Fibroblast of lung (primary cell): Measurements from ENCODE around the gene TREML2. TPM values are rescaled to one million over a fixed set of nuclear protein-coding genes. Genes with fewer than 3 reads are reported as not detected.
A peak's percentile ranks its signal among the peaks of the same experiment; 100 is the strongest.
"Not testable (repeated sequence)": the region's sequence is repeated elsewhere in the genome, so short reads cannot be mapped to it uniquely, and the experiment has no call there.

Source experiments
- DNase-seq, 2 donors: peaks; one replicate each; pipeline versions ENCODE4 v3.0.0 to v3.0.0-alpha.2; 2010; ENCODE audit warnings: low read depth in 2 of 2
- H2AFZ ChIP-seq: 2 replicates; pipeline ENCODE4 v1.5.1; 2012; ENCODE audit warnings: low read length, control low read depth, inconsistent platforms
- H3K27ac ChIP-seq: 2 replicates; pipeline ENCODE4 v1.5.1; 2011; ENCODE audit warnings: low read length, control low read depth; ENCODE audit not compliant: insufficient read depth
- H3K27me3 ChIP-seq: 2 replicates; pipeline ENCODE4 v1.5.1; 2011; ENCODE audit warnings: mild to moderate bottlenecking, low read length; ENCODE audit not compliant: control insufficient read depth, insufficient read depth
- H3K36me3 ChIP-seq: 2 replicates; pipeline ENCODE4 v1.5.1; 2011; ENCODE audit warnings: low read length; ENCODE audit not compliant: control insufficient read depth, insufficient read depth
- H3K4me1 ChIP-seq: 2 replicates; pipeline ENCODE4 v1.5.1; 2011; ENCODE audit warnings: low read length; ENCODE audit not compliant: control insufficient read depth, insufficient read depth; ENCODE audit errors: extremely low read depth
- H3K4me2 ChIP-seq: 2 replicates; pipeline ENCODE4 v1.5.1; 2011; ENCODE audit warnings: low read length, control low read depth; ENCODE audit not compliant: insufficient read depth; ENCODE audit errors: extremely low read depth
- H3K4me3 ChIP-seq, 4 experiments: fragments of 200-600 bp in 1 of 4; sonication (generic) in 1 of 4; replicated peaks in 1 of 4; 2 replicates each; pipeline ENCODE4 v1.5.1; 2011 to 2016; ENCODE audit warnings: low read length in 4 of 4, low read depth in 3 of 4, mild to moderate bottlenecking in 3 of 4, control low read depth in 2 of 4, inconsistent platforms in 1 of 4, mixed read lengths in 1 of 4; ENCODE audit not compliant: insufficient read depth in 1 of 4; ENCODE audit errors: control extremely low read depth in 1 of 4
- H3K79me2 ChIP-seq: 2 replicates; pipeline ENCODE4 v1.5.1; 2012; ENCODE audit warnings: mild to moderate bottlenecking, low read length, inconsistent platforms; ENCODE audit not compliant: control insufficient read depth, insufficient read depth
- H3K9ac ChIP-seq: 2 replicates; pipeline ENCODE4 v1.5.1; 2011; ENCODE audit warnings: mild to moderate bottlenecking, low read length, control low read depth; ENCODE audit not compliant: insufficient read depth
- H3K9me3 ChIP-seq: 2 replicates; pipeline ENCODE4 v1.5.1; 2012; ENCODE audit warnings: low read depth, low read length; ENCODE audit not compliant: control insufficient read depth, insufficient read depth
- H4K20me1 ChIP-seq: 2 replicates; pipeline ENCODE4 v1.5.1; 2011; ENCODE audit warnings: low read length; ENCODE audit not compliant: control insufficient read depth, insufficient read depth; ENCODE audit errors: extremely low read depth
- EZH2 ChIP-seq: IDR thresholded peaks from 2 replicates; pipeline ENCODE4 v1.5.1; 2012; ENCODE audit warnings: low read length, control low read depth, mild to moderate bottlenecking; ENCODE audit errors: missing control alignments
- polyA plus RNA-seq, 2 donors: library from polyadenylated mRNA; depleted of rRNA in 1 of 2; stranded (reverse) in 1 of 2; unstranded in 1 of 2; fragments of >200 nt; gene quantifications; 2 replicates each; pipeline ENCODE4 v1.2.1, GENCODE V29; 2011 to 2012; ENCODE audit warnings: missing spikeins in 1 of 2
- total RNA-seq: library from RNA; depleted of rRNA; stranded (reverse); fragments of >200 nt; gene quantifications from 2 replicates; pipeline ENCODE4 v1.2.1, GENCODE V29; 2014
- TF ChIP-seq, protein P1 (sequence below), 2 donors: IDR thresholded peaks in 1 of 2; conservative IDR thresholded peaks in 1 of 2; 1 replicate in 1 of 2; 2 replicates in 1 of 2; pipeline ENCODE4 v1.5.1; 2011 to 2012; ENCODE audit warnings: low read length in 2 of 2, control low read depth in 1 of 2, inconsistent platforms in 1 of 2, low read depth in 1 of 2, mild to moderate bottlenecking in 1 of 2

The TREML2 gene
- total and polyA plus RNA-seq, 2 donors (not counting 1 experiment from before 2014, with no cell fraction given): not detected

DNA sequence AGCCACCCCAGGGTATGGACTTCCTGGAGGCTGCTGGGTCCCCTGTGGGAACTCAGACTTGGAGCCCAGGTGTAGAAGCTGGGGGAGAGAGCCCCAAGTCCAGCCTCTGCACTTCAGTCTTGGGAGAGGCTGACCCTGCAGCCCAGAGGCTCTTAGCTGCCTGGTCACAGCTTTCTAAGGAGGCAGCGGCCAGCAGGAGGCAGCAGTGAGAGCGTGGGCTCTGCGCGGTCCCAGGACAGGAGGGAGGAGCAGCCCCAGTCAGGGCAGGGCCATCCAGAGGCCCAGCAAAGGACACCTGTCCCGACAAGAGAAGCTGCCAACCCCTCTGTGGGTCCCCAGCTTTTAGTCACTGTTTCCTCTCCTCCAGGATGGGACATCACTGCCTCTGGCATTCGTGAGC lies 9.4 kb downstream of the TREML2 start:
- TF ChIP-seq, protein P1, sequence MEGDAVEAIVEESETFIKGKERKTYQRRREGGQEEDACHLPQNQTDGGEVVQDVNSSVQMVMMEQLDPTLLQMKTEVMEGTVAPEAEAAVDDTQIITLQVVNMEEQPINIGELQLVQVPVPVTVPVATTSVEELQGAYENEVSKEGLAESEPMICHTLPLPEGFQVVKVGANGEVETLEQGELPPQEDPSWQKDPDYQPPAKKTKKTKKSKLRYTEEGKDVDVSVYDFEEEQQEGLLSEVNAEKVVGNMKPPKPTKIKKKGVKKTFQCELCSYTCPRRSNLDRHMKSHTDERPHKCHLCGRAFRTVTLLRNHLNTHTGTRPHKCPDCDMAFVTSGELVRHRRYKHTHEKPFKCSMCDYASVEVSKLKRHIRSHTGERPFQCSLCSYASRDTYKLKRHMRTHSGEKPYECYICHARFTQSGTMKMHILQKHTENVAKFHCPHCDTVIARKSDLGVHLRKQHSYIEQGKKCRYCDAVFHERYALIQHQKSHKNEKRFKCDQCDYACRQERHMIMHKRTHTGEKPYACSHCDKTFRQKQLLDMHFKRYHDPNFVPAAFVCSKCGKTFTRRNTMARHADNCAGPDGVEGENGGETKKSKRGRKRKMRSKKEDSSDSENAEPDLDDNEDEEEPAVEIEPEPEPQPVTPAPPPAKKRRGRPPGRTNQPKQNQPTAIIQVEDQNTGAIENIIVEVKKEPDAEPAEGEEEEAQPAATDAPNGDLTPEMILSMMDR (conservative IDR thresholded peaks at IDR 0.05 in 1 of 2, IDR thresholded peaks at IDR 0.05 in 1 of 2; ENCODE audit: low read depth in 1 of 2, low read length in 2 of 2): peak; percentile 22 to 24
- TF ChIP-seq EZH2: no peak
- Histone ChIP-seq H3K36me3 (no peaks in the 10 kb centered on the region), H3K9me3 (no peaks in the 10 kb centered on the region), H2AFZ (no peak overlapping the region), H3K4me1 (no peaks in the 10 kb centered on the region), H3K27ac (no peak overlapping the region), H3K27me3 (no peaks in the 10 kb centered on the region), H3K4me2 (no peak overlapping the region), H3K79me2 (no peaks in the 10 kb centered on the region), H4K20me1 (no peaks in the 10 kb centered on the region), H3K4me3 (no peak overlapping the region), H3K9ac (no peak overlapping the region)
- no peak for DNase-seq

GRCh38 chr6:41190791-41191190 lies 10.2 kb downstream of the TREML2 start:
- H4K20me1 ChIP-seq: no peaks in the 10 kb centered on the region
- H2AFZ ChIP-seq: no peak overlapping the region
- H3K4me3 ChIP-seq: no peak overlapping the region
- H3K9ac ChIP-seq: no peak overlapping the region
- no peak overlapping the region for H3K27ac ChIP-seq
- no peak for DNase-seq
- H3K79me2 ChIP-seq: no peaks in the 10 kb centered on the region
- no peaks in the 10 kb centered on the region for H3K4me1 ChIP-seq
- no peaks in the 10 kb centered on the region for H3K27me3 ChIP-seq
- H3K9me3 ChIP-seq: no peaks in the 10 kb centered on the region
- H3K4me2 ChIP-seq: no peak overlapping the region
- no peaks in the 10 kb centered on the region for H3K36me3 ChIP-seq
- TF ChIP-seq, protein P1 (conservative IDR thresholded peaks at IDR 0.05 in 1 of 2, IDR thresholded peaks at IDR 0.05 in 1 of 2; ENCODE audit: low read depth in 1 of 2, low read length in 2 of 2): no peak
- no peak for TF ChIP-seq EZH2

DNA sequence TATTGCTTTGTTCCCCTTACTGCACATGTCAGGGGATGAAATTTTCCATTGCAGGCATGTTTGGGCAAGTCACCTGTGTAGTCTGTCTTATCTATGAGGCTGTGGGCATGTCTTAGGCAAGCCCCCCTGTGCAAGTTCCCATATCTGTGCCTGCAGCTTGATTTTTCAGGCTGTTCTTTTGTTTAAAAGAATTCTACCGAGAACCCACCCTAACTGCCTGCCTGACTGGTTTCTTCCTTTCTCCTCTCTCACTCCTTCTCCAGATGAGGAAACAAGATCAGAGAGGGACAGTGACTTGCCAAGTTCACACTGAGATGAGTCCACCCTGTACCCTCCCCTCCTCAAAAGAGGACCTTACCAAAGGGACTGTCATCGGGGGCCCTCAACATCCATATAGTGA lies 11.0 kb downstream of the TREML2 start:
- H3K27me3 ChIP-seq: no peaks in the 10 kb centered on the region
- H3K9ac ChIP-seq: no peak overlapping the region
- H3K36me3 ChIP-seq: no peaks in the 10 kb centered on the region
- H4K20me1 ChIP-seq: no peaks in the 10 kb centered on the region
- no peaks in the 10 kb centered on the region for H3K9me3 ChIP-seq
- no peak overlapping the region for H3K4me3 ChIP-seq
- no peaks in the 10 kb centered on the region for H3K4me1 ChIP-seq
- H2AFZ ChIP-seq: no peak overlapping the region
- H3K79me2 ChIP-seq: no peaks in the 10 kb centered on the region
- no peak overlapping the region for H3K4me2 ChIP-seq
- H3K27ac ChIP-seq: no peak overlapping the region
- no peak for DNase-seq
- TF ChIP-seq, protein P1 (conservative IDR thresholded peaks at IDR 0.05 in 1 of 2, IDR thresholded peaks at IDR 0.05 in 1 of 2; ENCODE audit: low read depth in 1 of 2, low read length in 2 of 2): no peak
- TF ChIP-seq EZH2: no peak

- not testable (repeated sequence) for H3K4me1 ChIP-seq, H3K79me2 ChIP-seq, H4K20me1 ChIP-seq, H3K4me3 ChIP-seq, DNase-seq, H3K27me3 ChIP-seq, H2AFZ ChIP-seq, H3K9ac ChIP-seq, H3K9me3 ChIP-seq, H3K36me3 ChIP-seq, H3K27ac ChIP-seq, H3K4me2 ChIP-seq
Observed at GRCh38 chr6:41189046-41189445, 11.9 kb downstream of the TREML2 start.
